Keratinocyte (primary cell): Measurements from ENCODE around the gene FRS2. TPM values are rescaled to one million over a fixed set of nuclear protein-coding genes. Genes with fewer than 3 reads are reported as not detected.
A peak's percentile ranks its signal among the peaks of the same experiment; 100 is the strongest.

Source experiments
- DNase-seq: peaks from one replicate; pipeline ENCODE4 v3.0.0-alpha.2; 2011; ENCODE audit warnings: low read depth, missing footprints, low spot score
- FAIRE-seq: peaks from 2 replicates; lab custom pipeline; 2011; peaks lifted over from hg19 to GRCh38; lab: Jason Lieb, UNC
- H2AFZ ChIP-seq: 2 replicates; pipeline ENCODE4 v1.6.0; 2012; ENCODE audit warnings: low read length, control low read depth, inconsistent platforms; ENCODE audit not compliant: control insufficient read depth
- H3K27ac ChIP-seq: 2 replicates; pipeline ENCODE4 v1.5.1; 2011; ENCODE audit warnings: low read length; ENCODE audit not compliant: control insufficient read depth, insufficient read depth
- H3K27me3 ChIP-seq: 3 replicates; pipeline ENCODE4 v1.6.0; 2011; ENCODE audit warnings: low read length; ENCODE audit not compliant: control insufficient read depth, insufficient read depth; ENCODE audit errors: extremely low read depth
- H3K36me3 ChIP-seq, 2 experiments: 2 replicates in 1 of 2; 3 replicates in 1 of 2; pipeline ENCODE4 v1.5.1; 2011; ENCODE audit warnings: low read length in 2 of 2, mild to moderate bottlenecking in 1 of 2; ENCODE audit not compliant: control insufficient read depth in 2 of 2, insufficient read depth in 2 of 2; ENCODE audit errors: extremely low read depth in 1 of 2
- H3K4me1 ChIP-seq: 3 replicates; pipeline ENCODE4 v1.5.1; 2011; ENCODE audit warnings: low read length; ENCODE audit not compliant: control insufficient read depth, insufficient read depth; ENCODE audit errors: extremely low read depth
- H3K4me2 ChIP-seq: 3 replicates; pipeline ENCODE4 v1.6.0; 2011; ENCODE audit warnings: low read depth, low read length; ENCODE audit not compliant: control insufficient read depth, insufficient read depth; ENCODE audit errors: extremely low read depth
- H3K4me3 ChIP-seq, 3 experiments: fragments of 200-600 bp in 1 of 3; sonication (generic) in 1 of 3; 2 replicates in 2 of 3; 3 replicates in 1 of 3; pipeline ENCODE4 v1.5.1; 2011 to 2016; ENCODE audit warnings: low read length in 3 of 3, mild to moderate bottlenecking in 3 of 3, control low read depth in 2 of 3, inconsistent platforms in 1 of 3, low read depth in 1 of 3, mixed read lengths in 1 of 3, mixed run types in 1 of 3, moderate library complexity in 1 of 3; ENCODE audit not compliant: control insufficient read depth in 2 of 3, insufficient read depth in 2 of 3; ENCODE audit errors: extremely low read depth in 1 of 3
- H3K79me2 ChIP-seq: 2 replicates; pipeline ENCODE4 v1.6.0; 2012; ENCODE audit warnings: low read length; ENCODE audit not compliant: control insufficient read depth, insufficient read depth
- H3K9ac ChIP-seq: 3 replicates; pipeline ENCODE4 v1.6.0; 2011; ENCODE audit warnings: low read length; ENCODE audit not compliant: control insufficient read depth, insufficient read depth; ENCODE audit errors: extremely low read depth
- H3K9me1 ChIP-seq: 3 replicates; pipeline ENCODE4 v1.6.0; 2011; ENCODE audit warnings: low read length; ENCODE audit not compliant: control insufficient read depth, insufficient read depth; ENCODE audit errors: extremely low read depth
- H3K9me3 ChIP-seq: 2 replicates; pipeline ENCODE4 v1.5.1; 2012; ENCODE audit warnings: low read depth, low read length; ENCODE audit not compliant: control insufficient read depth
- H4K20me1 ChIP-seq: 3 replicates; pipeline ENCODE4 v1.6.0; 2011; ENCODE audit warnings: low read length; ENCODE audit not compliant: control insufficient read depth, insufficient read depth; ENCODE audit errors: extremely low read depth
- CTCF ChIP-seq, 3 experiments: IDR thresholded peaks in 1 of 3; conservative IDR thresholded peaks in 1 of 3; optimal IDR thresholded peaks in 1 of 3; 2 replicates in 2 of 3; 3 replicates in 1 of 3; pipeline versions ENCODE3 to v1.5.1; 2011; ENCODE audit warnings: low read length in 3 of 3, mild to moderate bottlenecking in 3 of 3, moderate library complexity in 2 of 3, control low read depth in 1 of 3, inconsistent platforms in 1 of 3; ENCODE audit not compliant: insufficient read depth in 2 of 3; ENCODE audit errors: extremely low read depth in 1 of 3
- EZH2 ChIP-seq: IDR thresholded peaks from one replicate; pipeline ENCODE4 v1.6.1; 2012; ENCODE audit warnings: inconsistent platforms, mild to moderate bottlenecking, low read length, moderate library complexity
- dilution Hi-C: fragments of 300-500 bp; cut with MboI; formaldehyde crosslinking; loops from one replicate; pipeline ENCODE4 v1.7.0; 2020; ENCODE audit warnings: low sequenced_read_pairs; ENCODE audit not compliant: extremely low pct_ligation_motif_present
- polyA plus RNA-seq, 5 experiments: library from polyadenylated mRNA; depleted of rRNA in 3 of 5; stranded (reverse) in 3 of 5; stranded (forward) in 1 of 5; unstranded in 1 of 5; fragments of >200 nt; gene quantifications; 1 replicate in 1 of 5; 2 replicates in 3 of 5; 3 replicates in 1 of 5; pipeline versions ENCODE4 v1.2.1 to v1.2.3, GENCODE V29; 2011 to 2012; ENCODE audit warnings: missing spikeins in 2 of 5, low read depth in 1 of 5, low replicate concordance in 1 of 5

Gene FRS2
- polyA plus RNA-seq, 1 donor (not counting 4 experiments of a cell fraction or from before 2014, with no cell fraction given), result 28.6 TPM

DNA sequence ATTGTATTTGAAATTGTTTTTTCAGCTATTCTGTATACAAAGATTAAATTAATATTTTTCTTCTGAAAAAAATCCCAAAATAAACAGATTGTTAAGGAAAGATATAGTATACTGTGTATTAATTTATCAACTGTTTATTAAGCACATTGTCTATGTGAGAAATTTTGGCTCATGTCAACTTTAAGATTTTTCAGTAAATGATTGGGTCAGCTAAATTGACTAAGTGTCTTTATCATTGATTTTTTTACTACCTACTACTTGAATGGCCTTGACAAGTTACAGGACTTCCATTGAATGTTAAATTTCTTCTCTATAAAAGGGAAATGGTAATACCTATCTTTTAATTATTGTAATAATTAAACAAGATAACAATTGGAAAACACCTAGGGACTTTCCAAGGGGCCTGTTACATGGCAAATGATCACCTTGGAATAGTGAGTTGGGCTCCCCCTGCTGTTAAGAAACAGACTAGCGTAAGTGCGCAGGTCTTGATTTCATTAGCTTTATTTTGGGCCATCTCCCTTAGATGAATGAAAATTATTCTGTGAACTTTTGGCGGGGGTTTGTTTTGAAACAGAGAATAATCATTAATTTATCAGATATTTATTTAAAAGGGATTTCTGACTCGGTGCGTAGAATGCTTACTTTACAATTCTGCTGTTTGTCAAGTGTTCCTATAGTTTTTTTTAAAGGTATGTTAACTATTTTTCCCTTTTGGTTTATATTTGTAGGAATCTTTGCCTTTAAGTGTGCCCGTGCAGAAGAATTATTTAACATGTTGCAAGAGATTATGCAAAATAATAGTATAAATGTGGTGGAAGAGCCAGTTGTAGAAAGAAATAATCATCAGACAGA lies 100.6 kb downstream of the FRS2 start:
- H3K4me1 ChIP-seq, result peaks cover 22% of the 10 kb centered on the region
- no peaks in the 10 kb centered on the region for H4K20me1 ChIP-seq
- H3K9me1 ChIP-seq, result no peaks in the 10 kb centered on the region
- H3K27me3 ChIP-seq, result no peaks in the 10 kb centered on the region
- H3K9me3 ChIP-seq, result no peaks in the 10 kb centered on the region
- no peak overlapping the region for H2AFZ ChIP-seq
- peak; percentile 58 to 75 (median 69) for TF ChIP-seq CTCF (optimal IDR thresholded peaks at IDR 0.05 in 1 of 3, IDR thresholded peaks at IDR 0.05 in 1 of 3, conservative IDR thresholded peaks at IDR 0.05 in 1 of 3; ENCODE audit: extremely low read depth in 1 of 3, insufficient read depth in 2 of 3, low read length in 3 of 3)
- no peak for TF ChIP-seq EZH2
- H3K4me2 ChIP-seq, result peak overlapping the region; percentile 76
- peak; percentile 64 for FAIRE-seq
- DNase-seq, result peak; percentile 52
- no peaks in the 10 kb centered on the region for H3K79me2 ChIP-seq
- H3K9ac ChIP-seq, result no peak overlapping the region
- H3K36me3 ChIP-seq, result peaks cover 14 to 17% of the 10 kb centered on the region in 2 experiments
- no peak overlapping the region for H3K4me3 ChIP-seq
- dilution Hi-C loops, result no loop called here
- peak overlapping the region; percentile 69 for H3K27ac ChIP-seq

DNA sequence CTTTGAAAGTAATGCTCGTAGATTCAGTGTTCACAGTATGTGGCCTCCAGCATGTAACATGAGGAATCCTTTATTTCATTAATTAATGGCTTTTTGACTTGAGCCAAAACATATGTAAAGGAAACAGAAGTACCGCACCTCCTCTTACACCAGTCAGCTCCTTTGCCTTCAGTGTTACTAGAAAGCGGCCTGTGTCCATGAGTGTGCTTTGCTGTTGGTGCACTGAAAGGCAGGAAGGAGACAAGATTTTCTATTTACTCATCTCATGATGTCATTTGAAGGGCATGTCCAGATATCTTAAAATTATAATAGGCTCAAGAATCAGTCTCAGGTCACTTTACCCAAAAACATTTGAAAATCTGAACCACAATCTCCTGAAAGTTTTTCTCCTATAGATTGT lies 105.2 kb downstream of the FRS2 start:
- no peaks in the 10 kb centered on the region for H3K9me3 ChIP-seq
- no peak overlapping the region for H3K9ac ChIP-seq
- H3K4me3 ChIP-seq, result no peak overlapping the region
- H3K27me3 ChIP-seq, result no peaks in the 10 kb centered on the region
- no peak overlapping the region for H3K4me2 ChIP-seq
- H3K36me3 ChIP-seq, result peaks cover 12 to 21% of the 10 kb centered on the region in 2 experiments
- no peak overlapping the region for H2AFZ ChIP-seq
- H3K9me1 ChIP-seq, result no peaks in the 10 kb centered on the region
- H3K4me1 ChIP-seq, result peaks cover 5% of the 10 kb centered on the region
- FAIRE-seq (no peak), DNase-seq (no peak)
- H3K79me2 ChIP-seq, result no peaks in the 10 kb centered on the region
- dilution Hi-C loops, result no loop called here
- no peak for TF ChIP-seq CTCF (optimal IDR thresholded peaks at IDR 0.05 in 1 of 3, IDR thresholded peaks at IDR 0.05 in 1 of 3, conservative IDR thresholded peaks at IDR 0.05 in 1 of 3; ENCODE audit: extremely low read depth in 1 of 3, insufficient read depth in 2 of 3, low read length in 3 of 3)
- TF ChIP-seq EZH2, result no peak
- no peak overlapping the region for H3K27ac ChIP-seq
- no peaks in the 10 kb centered on the region for H4K20me1 ChIP-seq
